Thyroid gland (tissue), 4 donors: ENCODE data around the gene C10orf62. TPM values are rescaled to one million over a fixed set of nuclear protein-coding genes. Genes with fewer than 3 reads are reported as not detected.
"Not testable (repeated sequence)": the region's sequence is repeated elsewhere in the genome, so short reads cannot be mapped to it uniquely, and the experiment has no call there.

ENCODE experiments used
- DNase-seq, 2 donors: peaks; one replicate each; pipeline ENCODE4 v3.0.0-alpha.2; 2019
- H3K27ac ChIP-seq, 3 donors: fragments of 200-600 bp; sonication (generic); 1 replicate in 2 of 3; 2 replicates in 1 of 3; pipeline ENCODE4 v1.5.1; 2016 to 2019; ENCODE audit warnings: mild to moderate bottlenecking in 1 of 3, moderate library complexity in 1 of 3
- H3K27me3 ChIP-seq: fragments of 200-600 bp; sonication (generic); one replicate; pipeline ENCODE4 v1.5.1; 2019
- H3K36me3 ChIP-seq, 2 donors: fragments of 200-600 bp; sonication (generic); one replicate each; pipeline ENCODE4 v1.5.1; 2016 to 2019
- H3K4me1 ChIP-seq, 2 donors: fragments of 200-600 bp; sonication (generic); one replicate each; pipeline ENCODE4 v1.5.1; 2017 to 2019
- H3K4me3 ChIP-seq, 3 donors: fragments of 200-600 bp; sonication (generic); replicated peaks in 1 of 3; 1 replicate in 2 of 3; 2 replicates in 1 of 3; pipeline ENCODE4 v1.5.1; 2016; ENCODE audit warnings: mild to moderate bottlenecking in 1 of 3
- H3K9me3 ChIP-seq: fragments of 200-600 bp; sonication (generic); one replicate; pipeline ENCODE4 v1.5.1; 2017
- CTCF ChIP-seq, 6 experiments: fragments of 200-600 bp in 3 of 6; fragments of 450-650 bp in 3 of 6; sonication (generic) in 3 of 6; IDR thresholded peaks; one replicate each; pipeline ENCODE4 v1.5.1; 2016 to 2019; ENCODE audit warnings: antibody characterized with exemption in 6 of 6, mild to moderate bottlenecking in 2 of 6, inconsistent platforms in 1 of 6, moderate library complexity in 1 of 6
- POLR2A ChIP-seq, 2 donors: fragments of 450-650 bp; IDR thresholded peaks; one replicate each; pipeline ENCODE4 v1.6.1; 2017; ENCODE audit warnings: antibody characterized with exemption in 2 of 2, mild to moderate bottlenecking in 2 of 2, moderate library complexity in 1 of 2
- WGBS, 2 donors: methylation state at CpG; one replicate each; pipeline ENCODE4 v1.1.5; 2017; 5-methylcytosine and 5-hydroxymethylcytosine counted together
- intact Hi-C: fragments of 100-400 bp; cut with DNase I; formaldehyde crosslinking; loops from one replicate; pipeline ENCODE4 v1.15.1; 2023
- total RNA-seq, 4 donors: library from RNA; depleted of rRNA; stranded (reverse); fragments of >200 nt; gene quantifications; one replicate each; pipeline ENCODE4 v1.2.3, GENCODE V29; 2016

Gene C10orf62
- total RNA-seq, 4 donors from 2014 or later, result 1.0 to 1.1 TPM; not detected in 2

DNA sequence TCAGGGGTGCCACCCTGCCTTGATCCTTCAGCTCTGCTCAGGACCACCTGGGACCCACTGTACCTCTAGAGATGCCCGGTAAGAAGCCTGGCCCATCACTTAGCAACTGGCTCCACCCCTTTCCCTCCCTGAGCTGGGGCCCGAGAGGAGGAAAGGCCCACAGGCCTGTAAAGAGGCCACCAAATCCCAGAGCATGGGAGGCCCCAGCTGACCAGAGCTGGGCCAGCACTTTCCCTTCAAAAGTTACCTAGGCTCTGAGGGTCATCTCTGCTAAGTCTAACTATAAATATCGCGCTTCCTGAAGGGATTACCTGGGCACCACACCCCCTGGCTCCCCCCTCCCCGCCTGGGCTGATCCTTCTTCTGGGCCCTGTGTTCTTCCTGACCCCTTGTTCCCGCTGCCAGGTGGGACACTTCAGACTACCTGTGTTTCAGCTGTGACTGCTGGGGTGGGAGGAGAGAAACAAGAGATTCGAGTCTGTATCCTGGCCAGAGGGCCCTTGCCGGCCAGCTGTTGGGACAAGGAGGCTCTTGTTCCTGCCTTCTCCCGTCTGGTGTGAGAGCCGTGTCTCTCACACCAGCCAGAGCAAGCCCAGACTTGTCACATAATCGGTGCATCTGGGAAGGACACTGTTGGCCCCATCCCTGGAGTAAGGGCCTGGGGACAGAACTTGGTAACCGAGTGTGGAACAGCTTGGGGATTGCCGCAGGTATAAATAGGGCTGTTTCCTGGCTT, 39.8 kb upstream of the C10orf62 start:
- DNase-seq, result peak; percentile 61 to 70
- Histone ChIP-seq H3K27me3 (no peaks in the 10 kb centered on the region), H3K27ac (peak overlapping the region; percentile 37 to 69 (median 38)), H3K4me3 (no peak overlapping the region), H3K4me1 (peaks cover 0 to 26% of the 10 kb centered on the region in 2 donors), H3K9me3 (no peaks in the 10 kb centered on the region), H3K36me3 (no peaks in the 10 kb centered on the region)
- 36 to 54% methylated on average over 10 to 13 of the region's 13 CpGs for WGBS, 2 donors
- intact Hi-C loops, result loop anchor here (5.0 kb wide), 1 partner anchor 82 kb away; no protein-coding TSS in a partner anchor
- TF ChIP-seq CTCF (IDR thresholded peaks at IDR 0.05) (no peak), POLR2A (IDR thresholded peaks at IDR 0.05) (no peak)

- TF ChIP-seq CTCF (IDR thresholded peaks at IDR 0.05) (no peak), POLR2A (IDR thresholded peaks at IDR 0.05) (no peak)
- peak overlapping the region; percentile 37 to 69 (median 38) for H3K27ac ChIP-seq
- H3K4me3 ChIP-seq, result no peak overlapping the region
- no peaks in the 10 kb centered on the region for H3K9me3 ChIP-seq
- no peak for DNase-seq
- H3K36me3 ChIP-seq, result no peaks in the 10 kb centered on the region
- WGBS, 2 donors, result 77 to 81% methylated on average over 9 to 10 of the region's 10 CpGs
- H3K4me1 ChIP-seq, result peaks cover 0 to 26% of the 10 kb centered on the region in 2 donors
- intact Hi-C loops, result loop anchor here (5.0 kb wide), 1 partner anchor 83 kb away; no protein-coding TSS in a partner anchor
- H3K27me3 ChIP-seq, result no peaks in the 10 kb centered on the region
Observed at GRCh38 chr10:97550336-97551149, 39.0 kb upstream of the C10orf62 start.

DNA sequence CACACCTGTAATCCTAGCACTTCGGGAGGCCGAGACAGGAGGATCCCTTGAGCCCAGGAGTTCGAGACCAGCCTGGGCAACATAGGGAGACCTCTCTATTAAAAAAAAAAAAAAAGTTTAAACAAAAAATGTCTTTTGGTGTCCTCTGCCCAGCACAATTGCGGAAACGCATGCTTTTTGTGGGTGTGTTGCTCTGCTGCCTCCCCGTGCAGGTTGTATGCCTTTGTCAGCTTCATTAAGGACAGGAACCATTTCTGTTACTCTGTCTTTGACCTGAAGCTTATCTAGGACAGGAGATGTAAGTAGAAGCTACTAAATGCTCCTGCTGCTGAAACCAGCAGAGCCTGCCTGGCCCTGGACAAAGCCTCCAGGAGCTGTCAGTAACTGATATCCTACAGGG, 38.2 kb upstream of the C10orf62 start:
- Histone ChIP-seq H3K4me1 (peaks cover 0 to 26% of the 10 kb centered on the region in 2 donors), H3K27me3 (no peaks in the 10 kb centered on the region), H3K4me3 (no peak overlapping the region), H3K9me3 (no peaks in the 10 kb centered on the region), H3K36me3 (no peaks in the 10 kb centered on the region), H3K27ac (no peak overlapping the region)
- WGBS, 2 donors, result 94 to 98% methylated on average over 6 of the region's 6 CpGs
- intact Hi-C loops, result loop anchor here (5.0 kb wide), 1 partner anchor 84 kb away; no protein-coding TSS in a partner anchor
- no peak for DNase-seq
- TF ChIP-seq POLR2A (IDR thresholded peaks at IDR 0.05) (no peak), CTCF (IDR thresholded peaks at IDR 0.05) (no peak)

GRCh38 chr10:97553575-97554031, 35.9 kb upstream of the C10orf62 start:
- 15 to 16% methylated on average over 6 of the region's 6 CpGs for WGBS, 2 donors
- no peak overlapping the region for H3K27ac ChIP-seq
- H3K27me3 ChIP-seq, result no peaks in the 10 kb centered on the region
- H3K4me3 ChIP-seq, result no peak overlapping the region
- no peaks in the 10 kb centered on the region for H3K9me3 ChIP-seq
- TF ChIP-seq CTCF (IDR thresholded peaks at IDR 0.05) (peak; percentile 38 to 90 (median 81)), POLR2A (IDR thresholded peaks at IDR 0.05) (no peak)
- H3K4me1 ChIP-seq, result peaks cover 0 to 21% of the 10 kb centered on the region in 2 donors
- no peaks in the 10 kb centered on the region for H3K36me3 ChIP-seq
- DNase-seq, result peak; percentile 79 to 81
- intact Hi-C loops, result loop anchor here (5.0 kb wide), 1 partner anchor 86 kb away; no protein-coding TSS in a partner anchor

- not testable (repeated sequence) for H3K36me3 ChIP-seq, DNase-seq, H3K27ac ChIP-seq, H3K4me3 ChIP-seq, H3K9me3 ChIP-seq, H3K27me3 ChIP-seq
- intact Hi-C loops, result loop anchor here (5.0 kb wide), 1 partner anchor 87 kb away; no protein-coding TSS in a partner anchor
- WGBS, 2 donors, result 95 to 98% methylated on average over 5 of the region's 5 CpGs
- H3K4me1 ChIP-seq, result peaks cover 0 to 21% of the 10 kb centered on the region in 2 donors
Observed at GRCh38 chr10:97554336-97554735, 35.2 kb upstream of the C10orf62 start.

DNA sequence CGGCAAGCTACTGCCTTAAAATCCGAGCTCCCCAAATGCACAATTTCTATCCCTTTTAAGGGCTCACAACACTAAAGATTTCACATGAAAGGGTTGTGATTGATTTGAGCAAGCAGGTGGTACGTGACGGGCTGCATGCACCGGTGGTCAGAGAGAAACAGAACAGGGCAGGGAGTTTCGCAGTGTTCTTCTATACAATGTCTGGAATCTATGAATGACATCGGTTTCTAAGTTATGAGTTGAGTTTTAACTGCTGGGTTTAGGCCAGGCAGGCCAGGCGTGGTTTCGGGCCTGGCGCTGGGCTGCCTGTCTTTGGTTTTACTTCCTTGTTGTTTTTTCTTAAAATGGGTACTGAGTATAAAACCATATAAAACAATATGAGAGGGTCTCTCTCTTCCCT, 34.0 kb upstream of the C10orf62 start:
- H3K4me3 ChIP-seq, H3K36me3 ChIP-seq, DNase-seq, H3K27ac ChIP-seq, intact Hi-C loops, H3K27me3 ChIP-seq, H3K9me3 ChIP-seq: not testable (repeated sequence)
- H3K4me1 ChIP-seq, result peaks cover 0 to 10% of the 10 kb centered on the region in 2 donors
- WGBS, 2 donors, result 95 to 97% methylated on average over 6 to 7 of the region's 10 CpGs

DNA sequence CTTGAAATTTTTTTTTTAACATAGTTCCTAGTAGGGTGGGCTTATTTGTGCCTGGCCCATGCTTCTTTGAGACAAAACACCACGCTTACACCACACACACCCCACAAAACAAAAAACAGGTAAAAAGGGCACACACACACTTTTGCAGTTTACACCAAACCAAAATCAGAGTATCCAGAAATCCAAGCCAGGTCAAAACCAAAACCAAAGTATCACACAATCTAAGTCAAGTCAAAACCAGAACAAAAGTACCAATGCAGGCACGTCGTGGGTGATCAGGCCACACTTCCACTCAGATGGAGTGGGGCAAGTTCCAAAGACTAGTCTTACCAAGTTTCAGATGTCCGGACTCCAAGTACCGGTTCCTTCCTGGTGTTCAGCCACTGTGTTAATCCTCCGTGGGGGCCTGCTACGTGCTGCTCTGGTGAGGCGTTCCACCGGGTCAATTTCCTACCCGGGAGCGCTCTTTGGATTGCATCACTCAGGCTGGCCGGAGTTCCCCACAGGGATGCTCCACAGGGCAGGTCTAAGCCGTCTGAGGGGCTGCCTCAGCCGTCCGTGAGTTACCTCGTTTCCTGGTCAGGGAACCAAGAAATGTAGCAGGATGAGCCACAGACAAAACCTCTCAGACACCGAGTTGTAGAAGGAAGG, 28.7 kb upstream of the C10orf62 start:
- intact Hi-C loops, H3K4me1 ChIP-seq, H3K27me3 ChIP-seq, H3K27ac ChIP-seq, H3K4me3 ChIP-seq, H3K36me3 ChIP-seq, H3K9me3 ChIP-seq: not testable (repeated sequence)
- peak in 1 of 2 donors; percentile 11 for DNase-seq
- 78 to 93% methylated on average over 17 of the region's 17 CpGs for WGBS, 2 donors
